ENCODE data around the gene GALNT12. TPM values are rescaled to one million over a fixed set of nuclear protein-coding genes. Genes with fewer than 3 reads are reported as not detected.

GALNT12 gene
- total RNA-seq, 6 donors from 2014 or later, result 18.2 to 89.1 (median 30.0) TPM

- no peak for DNase-seq
- H3K4me1 ChIP-seq, result no peaks in the 10 kb centered on the region
- H3K27ac ChIP-seq, result no peak overlapping the region
- H3K27me3 ChIP-seq, result no peaks in the 10 kb centered on the region
- no peak overlapping the region for H3K4me3 ChIP-seq
- H3K9me3 ChIP-seq, result no peaks in the 10 kb centered on the region
- TF ChIP-seq POLR2A (IDR thresholded peaks at IDR 0.05) (no peak), EP300 (IDR thresholded peaks at IDR 0.05) (no peak), POLR2AphosphoS5 (IDR thresholded peaks at IDR 0.05) (no peak)
- TF ChIP-seq, protein P1, sequence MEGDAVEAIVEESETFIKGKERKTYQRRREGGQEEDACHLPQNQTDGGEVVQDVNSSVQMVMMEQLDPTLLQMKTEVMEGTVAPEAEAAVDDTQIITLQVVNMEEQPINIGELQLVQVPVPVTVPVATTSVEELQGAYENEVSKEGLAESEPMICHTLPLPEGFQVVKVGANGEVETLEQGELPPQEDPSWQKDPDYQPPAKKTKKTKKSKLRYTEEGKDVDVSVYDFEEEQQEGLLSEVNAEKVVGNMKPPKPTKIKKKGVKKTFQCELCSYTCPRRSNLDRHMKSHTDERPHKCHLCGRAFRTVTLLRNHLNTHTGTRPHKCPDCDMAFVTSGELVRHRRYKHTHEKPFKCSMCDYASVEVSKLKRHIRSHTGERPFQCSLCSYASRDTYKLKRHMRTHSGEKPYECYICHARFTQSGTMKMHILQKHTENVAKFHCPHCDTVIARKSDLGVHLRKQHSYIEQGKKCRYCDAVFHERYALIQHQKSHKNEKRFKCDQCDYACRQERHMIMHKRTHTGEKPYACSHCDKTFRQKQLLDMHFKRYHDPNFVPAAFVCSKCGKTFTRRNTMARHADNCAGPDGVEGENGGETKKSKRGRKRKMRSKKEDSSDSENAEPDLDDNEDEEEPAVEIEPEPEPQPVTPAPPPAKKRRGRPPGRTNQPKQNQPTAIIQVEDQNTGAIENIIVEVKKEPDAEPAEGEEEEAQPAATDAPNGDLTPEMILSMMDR (IDR thresholded peaks at IDR 0.05), result no peak
- peaks cover 0 to 9% (median 0%) of the 10 kb centered on the region in 4 donors for H3K36me3 ChIP-seq
- 88 to 89% methylated on average over 7 of the region's 7 CpGs for WGBS, 2 donors
- ATAC-seq (ENCODE audit: low FRiP score in 2 of 2), result no peak
Observed at GRCh38 chr9:98842510-98842909, 35.0 kb downstream of the GALNT12 start.

GRCh38 chr9:98846081-98846480 is 38.6 kb downstream of the GALNT12 start:
- Histone ChIP-seq H3K36me3 (peaks cover 0 to 4% (median 0%) of the 10 kb centered on the region in 4 donors), H3K27ac (no peak overlapping the region), H3K4me3 (no peak overlapping the region), H3K27me3 (no peaks in the 10 kb centered on the region), H3K4me1 (peaks cover 0 to 8% (median 4%) of the 10 kb centered on the region in 4 donors), H3K9me3 (no peaks in the 10 kb centered on the region)
- TF ChIP-seq POLR2AphosphoS5 (IDR thresholded peaks at IDR 0.05) (no peak), EP300 (IDR thresholded peaks at IDR 0.05) (no peak), POLR2A (IDR thresholded peaks at IDR 0.05) (no peak)
- TF ChIP-seq, protein P1 (IDR thresholded peaks at IDR 0.05), result no peak
- WGBS, 2 donors, result 79 to 87% methylated on average over 5 of the region's 5 CpGs
- DNase-seq (no peak), ATAC-seq (ENCODE audit: low FRiP score in 2 of 2) (no peak)

- TF ChIP-seq, protein P1 (IDR thresholded peaks at IDR 0.05), result no peak
- TF ChIP-seq POLR2AphosphoS5 (IDR thresholded peaks at IDR 0.05), result no peak
- no peak for TF ChIP-seq EP300 (IDR thresholded peaks at IDR 0.05)
- no peak for TF ChIP-seq POLR2A (IDR thresholded peaks at IDR 0.05)
- no peaks in the 10 kb centered on the region for H3K9me3 ChIP-seq
- no peak overlapping the region for H3K27ac ChIP-seq
- DNase-seq, result no peak
- H3K4me3 ChIP-seq, result no peak overlapping the region
- H3K27me3 ChIP-seq, result no peaks in the 10 kb centered on the region
- H3K4me1 ChIP-seq, result peaks cover 0 to 8% (median 4%) of the 10 kb centered on the region in 4 donors
- WGBS, 2 donors, result 94 to 100% methylated on average over 2 of the region's 2 CpGs
- H3K36me3 ChIP-seq, result peaks cover 0 to 4% (median 0%) of the 10 kb centered on the region in 4 donors
- no peak for ATAC-seq (ENCODE audit: low FRiP score in 2 of 2)
Observed at GRCh38 chr9:98846879-98847278, 39.4 kb downstream of the GALNT12 start.

DNA sequence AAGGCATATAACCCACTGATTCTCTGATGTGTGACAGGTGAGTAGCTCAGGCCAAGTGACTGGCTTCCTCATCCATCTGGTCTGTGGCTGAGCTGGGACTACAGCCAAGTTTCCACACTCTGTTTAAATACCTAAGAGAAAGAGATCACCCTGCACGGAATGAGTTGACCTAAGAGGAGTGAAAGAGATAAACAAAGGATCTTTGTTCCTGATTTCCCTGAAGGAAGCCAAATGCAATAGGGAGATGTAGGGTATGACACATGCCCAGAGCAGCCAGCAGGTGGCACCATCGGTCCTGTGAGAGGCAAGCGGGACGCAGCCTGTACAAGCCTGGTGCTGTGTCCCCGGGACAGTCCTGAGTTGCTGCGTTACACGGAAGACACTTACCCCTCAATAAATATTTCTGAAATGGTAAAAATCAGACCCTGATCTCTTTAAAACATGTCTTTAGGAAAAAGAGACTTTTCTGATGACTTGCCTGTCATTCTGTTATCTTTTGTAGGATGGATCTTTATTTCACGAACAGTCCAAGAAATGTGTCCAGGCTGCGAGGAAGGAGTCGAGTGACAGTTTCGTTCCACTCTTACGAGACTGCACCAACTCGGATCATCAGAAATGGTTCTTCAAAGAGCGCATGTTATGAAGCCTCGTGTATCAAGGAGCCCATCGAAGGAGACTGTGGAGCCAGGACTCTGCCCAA is 41.1 kb downstream of the GALNT12 start:
- 25 to 36% methylated on average over 16 of the region's 16 CpGs for WGBS, 2 donors
- DNase-seq (peak; percentile 47 to 90), ATAC-seq (ENCODE audit: low FRiP score in 2 of 2) (peak; percentile 92 to 97)
- H3K9me3 ChIP-seq, result no peaks in the 10 kb centered on the region
- peaks cover 0 to 8% (median 4%) of the 10 kb centered on the region in 4 donors for H3K4me1 ChIP-seq
- peaks cover 0 to 4% (median 0%) of the 10 kb centered on the region in 4 donors for H3K36me3 ChIP-seq
- no peaks in the 10 kb centered on the region for H3K27me3 ChIP-seq
- peak overlapping the region in 2 of 4 donors; percentile 7 to 29 for H3K4me3 ChIP-seq
- no peak overlapping the region for H3K27ac ChIP-seq
- no peak for TF ChIP-seq EP300 (IDR thresholded peaks at IDR 0.05)
- TF ChIP-seq, protein P1 (IDR thresholded peaks at IDR 0.05), result peak; percentile 77 to 89 (median 83)

- DNase-seq, result no peak
- H3K36me3 ChIP-seq, result peaks cover 0 to 4% (median 0%) of the 10 kb centered on the region in 4 donors
- H3K27me3 ChIP-seq, result no peaks in the 10 kb centered on the region
- no peak for ATAC-seq (ENCODE audit: low FRiP score in 2 of 2)
- 89 to 95% methylated on average over 4 of the region's 4 CpGs for WGBS, 2 donors
- TF ChIP-seq POLR2AphosphoS5 (IDR thresholded peaks at IDR 0.05) (no peak), POLR2A (IDR thresholded peaks at IDR 0.05) (no peak), EP300 (IDR thresholded peaks at IDR 0.05) (no peak)
- TF ChIP-seq, protein P1 (IDR thresholded peaks at IDR 0.05), result no peak
- no peak overlapping the region for H3K4me3 ChIP-seq
- no peak overlapping the region for H3K27ac ChIP-seq
- H3K4me1 ChIP-seq, result peaks cover 0 to 8% (median 4%) of the 10 kb centered on the region in 4 donors
- H3K9me3 ChIP-seq, result no peaks in the 10 kb centered on the region
Observed at GRCh38 chr9:98849563-98849962, 42.1 kb downstream of the GALNT12 start.

All from upper lobe of left lung (tissue), 6 donors.